Stomach (tissue), 9 donors: ENCODE measurements around the gene PNMA8B. TPM values are rescaled to one million over a fixed set of nuclear protein-coding genes. Genes with fewer than 3 reads are reported as not detected.

Experiments used
- DNase-seq, 2 donors: peaks; one replicate each; pipeline versions ENCODE4 v3.0.0 to v3.0.0-alpha.2; 2013 to 2019
- H3K27ac ChIP-seq, 5 donors: fragments of 200-600 bp in 4 of 5; sonication (generic) in 4 of 5; one replicate each; pipeline ENCODE4 v1.5.1; 2013 to 2019; ENCODE audit warnings: mild to moderate bottlenecking in 1 of 5, moderate library complexity in 1 of 5
- H3K27me3 ChIP-seq, 3 donors: fragments of 200-600 bp; sonication (generic); one replicate each; pipeline ENCODE4 v1.5.1; 2017 to 2019; ENCODE audit warnings: mixed run types in 1 of 3
- H3K36me3 ChIP-seq, 4 donors: fragments of 200-600 bp; sonication (generic); 1 replicate in 3 of 4; 2 replicates in 1 of 4; pipeline ENCODE4 v1.5.1; 2016 to 2019
- H3K4me1 ChIP-seq, 4 donors: fragments of 200-600 bp; sonication (generic); one replicate each; pipeline ENCODE4 v1.5.1; 2016 to 2019
- H3K4me3 ChIP-seq, 4 donors: fragments of 200-600 bp; sonication (generic) in 3 of 4; one replicate each; pipeline ENCODE4 v1.5.1; 2016 to 2019; ENCODE audit warnings: mild to moderate bottlenecking in 1 of 4
- H3K9me3 ChIP-seq, 4 donors: fragments of 200-600 bp; sonication (generic); one replicate each; pipeline ENCODE4 v1.5.1; 2016 to 2019
- CTCF ChIP-seq, 7 experiments: fragments of 450-650 bp in 4 of 7; fragments of 200-600 bp in 3 of 7; sonication (generic) in 3 of 7; IDR thresholded peaks; one replicate each; pipeline ENCODE4 v1.5.1; 2016 to 2019; ENCODE audit warnings: antibody characterized with exemption in 7 of 7, control low read depth in 2 of 7, mild to moderate bottlenecking in 1 of 7
- EP300 ChIP-seq: sonication (generic); formaldehyde crosslinking; IDR thresholded peaks from one replicate; pipeline ENCODE4 v1.6.1; 2017; ENCODE audit warnings: antibody characterized with exemption
- POLR2A ChIP-seq, 4 donors: fragments of 450-650 bp; IDR thresholded peaks; one replicate each; pipeline ENCODE4 v1.6.1; 2016; ENCODE audit warnings: antibody characterized with exemption in 4 of 4, control low read depth in 2 of 4, mild to moderate bottlenecking in 1 of 4, moderate library complexity in 1 of 4
- POLR2AphosphoS5 ChIP-seq, 3 donors: sonication (generic); formaldehyde crosslinking; IDR thresholded peaks; one replicate each; pipeline ENCODE4 v1.6.1; 2016; ENCODE audit warnings: antibody characterized with exemption in 3 of 3
- WGBS, 5 donors: extraction: QIAGEN DNeasy Blood & Tissue Kit in 3 of 5; methylation state at CpG; one replicate each; pipeline versions ENCODE4 v1.1.5 to v1.1.7; 2013 to 2018; 5-methylcytosine and 5-hydroxymethylcytosine counted together
- intact Hi-C: fragments of 100-400 bp; cut with DNase I; formaldehyde crosslinking; loops from one replicate; pipeline ENCODE4 v1.15.1; 2023; ENCODE audit warnings: low total_unique reads
- polyA plus RNA-seq, 3 donors: library from polyadenylated mRNA; stranded (reverse); fragments of 200-250 nt; gene quantifications; one replicate each; pipeline ENCODE4 v1.2.3, GENCODE V29; 2013
- total RNA-seq, 5 donors: library from RNA; depleted of rRNA; stranded (reverse); fragments of >200 nt; gene quantifications; one replicate each; pipeline versions ENCODE4 v1.1.0 to v1.2.3, GENCODE V29; 2014 to 2016
- donor health status: healthy with polysubstance abuse.
- donor health status: Bipolar disorder and iron deficiency.
- donor health status: healthy.

PNMA8B gene
- total and polyA plus RNA-seq, 8 donors = under 0.01 to 4.1 (median 0.76) TPM; not detected in 1

GRCh38 chr19:46480415-46480814 is 15.3 kb downstream of the PNMA8B start:
- no peak overlapping the region for H3K4me3 ChIP-seq
- H3K4me1 ChIP-seq = peaks cover 0 to 7% (median 0%) of the 10 kb centered on the region in 4 donors
- no peaks in the 10 kb centered on the region for H3K9me3 ChIP-seq
- WGBS, 5 donors = 31 to 38% (median 34%) methylated on average over 12 of the region's 12 CpGs
- peaks cover 0 to 53% (median 0%) of the 10 kb centered on the region in 3 donors for H3K27me3 ChIP-seq
- TF ChIP-seq POLR2AphosphoS5 (IDR thresholded peaks at IDR 0.05) (no peak), EP300 (no peak), CTCF (IDR thresholded peaks at IDR 0.05) (no peak)
- H3K36me3 ChIP-seq = no peaks in the 10 kb centered on the region
- peak overlapping the region in 4 of 5 donors; percentile 32 to 77 (median 73) for H3K27ac ChIP-seq
- intact Hi-C loops = no loop called here
- peak in 1 of 2 donors; percentile 92 for DNase-seq

- Histone ChIP-seq H3K27me3 (peaks cover 0 to 68% (median 5%) of the 10 kb centered on the region in 3 donors), H3K4me3 (no peak overlapping the region), H3K9me3 (no peaks in the 10 kb centered on the region), H3K36me3 (no peaks in the 10 kb centered on the region), H3K27ac (no peak overlapping the region), H3K4me1 (peaks cover 0 to 7% (median 0%) of the 10 kb centered on the region in 4 donors)
- intact Hi-C loops = no loop called here
- 34 to 60% (median 56%) methylated on average over 4 of the region's 4 CpGs for WGBS, 5 donors
- DNase-seq = peak in 1 of 2 donors; percentile 73
- no peak for TF ChIP-seq POLR2A (IDR thresholded peaks at IDR 0.05)
- no peak for TF ChIP-seq POLR2AphosphoS5 (IDR thresholded peaks at IDR 0.05)
- no peak for TF ChIP-seq CTCF (IDR thresholded peaks at IDR 0.05)
- no peak for TF ChIP-seq EP300
These were observed 17.2 kb downstream of the PNMA8B start for GRCh38 chr19:46478356-46478986.

GRCh38 chr19:46475986-46476385 is 19.7 kb downstream of the PNMA8B start:
- DNase-seq = no peak
- H3K9me3 ChIP-seq = no peaks in the 10 kb centered on the region
- 45 to 63% (median 59%) methylated on average over 2 of the region's 2 CpGs for WGBS, 5 donors
- TF ChIP-seq POLR2A (IDR thresholded peaks at IDR 0.05) (no peak), POLR2AphosphoS5 (IDR thresholded peaks at IDR 0.05) (no peak), CTCF (IDR thresholded peaks at IDR 0.05) (no peak), EP300 (no peak)
- no peak overlapping the region for H3K27ac ChIP-seq
- no peaks in the 10 kb centered on the region for H3K36me3 ChIP-seq
- intact Hi-C loops = no loop called here
- peaks cover 0 to 74% (median 15%) of the 10 kb centered on the region in 3 donors for H3K27me3 ChIP-seq
- no peak overlapping the region for H3K4me3 ChIP-seq
- peaks cover 8 to 17% (median 10%) of the 10 kb centered on the region in 4 donors for H3K4me1 ChIP-seq

GRCh38 chr19:46474211-46474610 is 21.5 kb downstream of the PNMA8B start:
- H3K9me3 ChIP-seq = no peaks in the 10 kb centered on the region
- peaks cover 11 to 15% (median 13%) of the 10 kb centered on the region in 4 donors for H3K4me1 ChIP-seq
- TF ChIP-seq POLR2AphosphoS5 (IDR thresholded peaks at IDR 0.05) (no peak), EP300 (no peak), POLR2A (IDR thresholded peaks at IDR 0.05) (no peak), CTCF (IDR thresholded peaks at IDR 0.05) (no peak)
- no peak for DNase-seq
- intact Hi-C loops = no loop called here
- peaks cover 0 to 71% (median 16%) of the 10 kb centered on the region in 3 donors for H3K27me3 ChIP-seq
- no peak overlapping the region for H3K27ac ChIP-seq
- no peaks in the 10 kb centered on the region for H3K36me3 ChIP-seq
- H3K4me3 ChIP-seq = no peak overlapping the region
- 81 to 91% (median 82%) methylated on average over 8 of the region's 8 CpGs for WGBS, 5 donors
